ENCODE results near the gene CFAP119.

CFAP119 gene

GRCh38 chr16:30764816-30765465 lies 3.1 kb upstream of the CFAP119 start:
- in situ Hi-C loops (cut with HindIII; ENCODE audit: low pct_unique_long_range_greater_than_20kb, low sequenced_read_pairs) = no loop called here

GRCh38 chr16:30764086-30764485 lies 2.2 kb upstream of the CFAP119 start:
- no peak for TF ChIP-seq JUND (IDR thresholded peaks at IDR 0.05; ENCODE audit: low read depth)
- in situ Hi-C loops (cut with HindIII; ENCODE audit: low pct_unique_long_range_greater_than_20kb, low sequenced_read_pairs) = no loop called here
- DNase-seq (ENCODE audit: low read depth in 1 of 2, low spot score in 1 of 2) = no peak

More at GRCh38 chr16:30764816-30765465, 3.1 kb upstream of the CFAP119 start:
- no peak for TF ChIP-seq JUND (IDR thresholded peaks at IDR 0.05; ENCODE audit: low read depth)
- no peak for DNase-seq (ENCODE audit: low read depth in 1 of 2, low spot score in 1 of 2)

DNA sequence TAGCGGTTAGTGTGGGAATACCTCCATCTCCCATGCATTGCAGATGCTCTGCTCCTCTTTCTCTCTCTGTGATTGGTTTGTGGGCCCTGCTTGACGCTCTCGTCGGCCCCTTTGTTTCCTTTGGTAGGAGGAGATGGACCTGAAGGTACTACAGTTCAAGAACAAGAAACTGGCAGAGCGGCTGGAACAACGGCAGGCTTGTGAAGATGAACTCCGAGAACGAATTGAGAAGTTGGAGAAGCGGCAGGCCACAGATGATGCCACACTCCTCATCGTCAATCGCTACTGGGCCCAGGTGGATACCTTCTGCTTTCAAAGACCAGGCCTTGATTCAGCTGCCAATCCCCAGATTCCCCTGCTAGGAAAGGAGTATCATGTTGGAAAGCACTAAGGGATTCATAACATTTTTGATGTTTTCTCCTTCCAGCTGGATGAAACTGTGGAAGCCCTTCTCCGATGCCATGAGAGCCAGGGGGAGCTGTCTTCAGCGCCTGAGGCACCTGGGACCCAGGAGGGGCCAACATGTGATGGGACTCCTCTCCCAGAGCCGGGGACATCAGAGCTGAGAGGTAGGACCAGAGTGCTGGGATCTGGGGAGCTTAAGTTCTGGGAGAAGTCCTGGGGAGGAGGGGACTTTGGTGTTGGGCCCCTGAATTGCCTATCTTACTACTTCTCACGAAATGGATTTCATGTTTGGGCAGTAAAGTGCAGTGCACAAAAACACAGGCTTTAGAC lies 1.3 kb upstream of the CFAP119 start:
- in situ Hi-C loops (cut with HindIII; ENCODE audit: low pct_unique_long_range_greater_than_20kb, low sequenced_read_pairs) = no loop called here
- TF ChIP-seq JUND (IDR thresholded peaks at IDR 0.05; ENCODE audit: low read depth) = no peak
- no peak for DNase-seq (ENCODE audit: low read depth in 1 of 2, low spot score in 1 of 2)

GRCh38 chr16:30761427-30761927 lies 385 bp downstream of the CFAP119 start:
- in situ Hi-C loops (cut with HindIII; ENCODE audit: low pct_unique_long_range_greater_than_20kb, low sequenced_read_pairs) = no loop called here
- DNase-seq (ENCODE audit: low read depth in 1 of 2, low spot score in 1 of 2) = peak in 1 of 2 experiments; percentile 49
- TF ChIP-seq JUND (IDR thresholded peaks at IDR 0.05; ENCODE audit: low read depth) = no peak

DNA sequence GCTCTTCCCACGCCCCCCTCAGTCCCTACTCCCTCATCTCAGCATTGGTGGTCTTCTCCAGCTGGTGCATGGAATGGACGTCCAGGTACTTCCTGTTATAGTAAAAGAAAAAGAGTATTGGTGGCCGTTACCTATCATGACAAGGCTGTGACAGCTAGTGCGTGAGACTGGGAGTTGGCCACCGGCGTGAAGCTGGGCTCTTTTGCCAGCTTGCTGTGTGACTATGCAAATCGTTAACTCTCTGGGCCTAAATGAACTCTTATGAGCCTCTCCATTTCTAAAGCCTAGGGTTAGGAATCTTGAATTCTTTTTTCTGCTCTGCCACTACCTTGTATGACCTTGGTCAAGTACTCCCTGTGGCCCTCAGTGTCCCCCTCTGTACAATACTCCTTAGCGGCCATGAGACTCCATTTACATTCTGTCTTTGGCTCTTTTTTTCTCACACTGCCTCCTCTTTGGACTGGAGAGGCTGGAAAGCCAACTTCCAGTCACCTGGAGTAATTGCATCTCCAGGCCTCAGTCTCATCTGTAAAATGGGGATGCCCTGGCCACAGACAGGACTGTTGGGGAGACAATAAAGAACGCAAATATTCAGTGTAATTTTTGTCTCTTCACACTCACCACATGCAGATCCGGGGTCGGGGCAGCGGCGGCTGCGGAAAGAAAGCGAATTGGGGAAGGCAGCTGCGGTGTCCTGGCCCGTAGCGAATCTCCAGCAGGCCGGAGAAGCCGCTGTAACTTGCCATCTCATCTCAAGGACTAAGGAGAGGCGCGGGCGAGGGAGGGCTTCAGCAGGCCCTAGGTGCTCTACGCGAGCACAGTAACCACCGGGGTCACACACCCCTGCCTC lies 1.1 kb downstream of the CFAP119 start:
- in situ Hi-C loops (cut with HindIII; ENCODE audit: low pct_unique_long_range_greater_than_20kb, low sequenced_read_pairs) = no loop called here
- no peak for TF ChIP-seq JUND (IDR thresholded peaks at IDR 0.05; ENCODE audit: low read depth)
- DNase-seq (ENCODE audit: low read depth in 1 of 2, low spot score in 1 of 2) = no peak

DNA sequence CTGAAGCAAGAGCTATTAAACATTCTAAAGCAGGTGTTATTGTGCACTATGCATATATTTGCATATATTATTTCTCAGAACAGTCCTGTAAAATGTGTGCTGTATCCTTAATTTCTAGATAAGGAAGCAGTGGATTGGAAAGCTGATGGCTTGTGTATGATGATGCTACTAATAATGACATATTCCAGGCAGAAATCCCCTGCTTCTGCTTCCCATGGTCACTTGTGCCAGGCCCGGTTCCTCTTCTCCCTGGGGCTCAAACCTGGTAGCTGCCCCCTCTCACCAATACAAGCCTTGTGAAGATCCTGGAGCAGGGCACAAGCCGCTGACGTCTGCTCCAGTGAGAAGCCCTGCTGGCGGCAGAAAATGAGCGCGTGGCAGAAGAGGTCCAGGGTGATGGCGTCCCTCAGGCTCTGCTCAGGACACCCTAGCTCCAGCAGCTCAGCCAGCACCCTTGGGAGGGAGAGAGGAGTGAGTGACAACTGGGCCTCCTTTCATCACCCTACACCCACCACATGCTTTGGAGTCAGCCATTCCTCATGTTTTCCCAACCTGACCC lies 1.8 kb downstream of the CFAP119 start:
- in situ Hi-C loops (cut with HindIII; ENCODE audit: low pct_unique_long_range_greater_than_20kb, low sequenced_read_pairs) = no loop called here
- DNase-seq (ENCODE audit: low read depth in 1 of 2, low spot score in 1 of 2) = no peak
- TF ChIP-seq JUND (IDR thresholded peaks at IDR 0.05; ENCODE audit: low read depth) = no peak

GRCh38 chr16:30758988-30759491 lies 2.8 kb downstream of the CFAP119 start:
- no peak for DNase-seq (ENCODE audit: low read depth in 1 of 2, low spot score in 1 of 2)
- in situ Hi-C loops (cut with HindIII; ENCODE audit: low pct_unique_long_range_greater_than_20kb, low sequenced_read_pairs) = no loop called here
- TF ChIP-seq JUND (IDR thresholded peaks at IDR 0.05; ENCODE audit: low read depth) = no peak

DNA sequence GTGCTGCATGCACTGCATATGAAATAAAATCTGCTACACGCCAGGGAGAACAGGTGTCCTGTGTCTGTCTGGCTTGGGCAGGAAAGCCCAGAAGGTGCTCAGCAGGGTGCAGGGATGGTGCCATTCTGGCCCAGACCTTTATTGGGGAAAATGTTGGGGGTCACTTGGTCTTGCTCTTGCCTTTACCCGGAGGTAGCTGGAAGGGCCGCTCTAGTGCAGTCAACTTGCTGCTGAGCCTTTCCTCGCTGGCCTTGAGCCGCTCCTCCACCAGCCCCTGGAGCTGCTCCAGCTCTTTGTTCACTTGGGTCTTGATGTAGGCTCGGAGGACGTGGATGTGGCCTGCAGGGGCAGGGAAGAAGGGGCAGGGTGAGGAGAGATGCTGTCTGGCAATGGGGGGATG lies 4.5 kb downstream of the CFAP119 start:
- TF ChIP-seq JUND (IDR thresholded peaks at IDR 0.05; ENCODE audit: low read depth) = no peak
- DNase-seq (ENCODE audit: low read depth in 1 of 2, low spot score in 1 of 2) = no peak
- in situ Hi-C loops (cut with HindIII; ENCODE audit: low pct_unique_long_range_greater_than_20kb, low sequenced_read_pairs) = no loop called here

GRCh38 chr16:30756781-30757100 lies 5.1 kb downstream of the CFAP119 start:
- TF ChIP-seq JUND (IDR thresholded peaks at IDR 0.05; ENCODE audit: low read depth) = no peak
- in situ Hi-C loops (cut with HindIII; ENCODE audit: low pct_unique_long_range_greater_than_20kb, low sequenced_read_pairs) = no loop called here
- no peak for DNase-seq (ENCODE audit: low read depth in 1 of 2, low spot score in 1 of 2)

DNA sequence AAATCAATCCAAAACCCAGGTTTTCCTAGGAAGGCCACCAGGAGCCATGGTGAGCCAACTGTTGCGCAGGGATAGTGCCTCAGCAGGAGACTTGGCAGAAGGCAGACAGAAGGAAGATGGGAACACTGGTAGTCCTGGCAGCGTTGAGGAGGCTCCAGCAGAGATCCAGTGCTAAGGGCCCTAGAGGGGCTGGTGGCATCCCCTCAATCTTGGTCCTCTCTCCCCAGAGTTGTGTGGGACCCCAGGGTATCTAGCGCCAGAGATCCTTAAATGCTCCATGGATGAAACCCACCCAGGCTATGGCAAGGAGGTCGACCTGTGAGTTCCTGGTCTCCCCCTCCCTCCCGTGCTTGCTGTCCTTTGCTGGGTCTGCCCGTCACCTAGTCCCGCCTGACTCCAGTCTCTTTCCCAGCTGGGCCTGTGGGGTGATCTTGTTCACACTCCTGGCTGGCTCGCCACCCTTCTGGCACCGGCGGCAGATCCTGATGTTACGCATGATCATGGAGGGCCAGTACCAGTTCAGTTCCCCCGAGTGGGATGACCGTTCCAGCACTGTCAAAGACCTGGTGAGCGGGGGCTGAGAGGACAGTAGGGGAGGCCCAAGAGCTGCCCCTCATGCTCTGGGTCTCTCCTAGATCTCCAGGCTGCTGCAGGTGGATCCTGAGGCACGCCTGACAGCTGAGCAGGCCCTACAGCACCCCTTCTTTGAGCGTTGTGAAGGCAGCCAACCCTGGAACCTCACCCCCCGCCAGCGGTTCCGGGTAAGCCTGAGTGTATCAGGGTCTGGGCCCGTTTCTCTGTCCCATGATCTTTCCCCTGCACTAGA lies 5.7 kb downstream of the CFAP119 start:
- DNase-seq (ENCODE audit: low read depth in 1 of 2, low spot score in 1 of 2) = no peak
- in situ Hi-C loops (cut with HindIII; ENCODE audit: low pct_unique_long_range_greater_than_20kb, low sequenced_read_pairs) = no loop called here
- no peak for TF ChIP-seq JUND (IDR thresholded peaks at IDR 0.05; ENCODE audit: low read depth)

DNA sequence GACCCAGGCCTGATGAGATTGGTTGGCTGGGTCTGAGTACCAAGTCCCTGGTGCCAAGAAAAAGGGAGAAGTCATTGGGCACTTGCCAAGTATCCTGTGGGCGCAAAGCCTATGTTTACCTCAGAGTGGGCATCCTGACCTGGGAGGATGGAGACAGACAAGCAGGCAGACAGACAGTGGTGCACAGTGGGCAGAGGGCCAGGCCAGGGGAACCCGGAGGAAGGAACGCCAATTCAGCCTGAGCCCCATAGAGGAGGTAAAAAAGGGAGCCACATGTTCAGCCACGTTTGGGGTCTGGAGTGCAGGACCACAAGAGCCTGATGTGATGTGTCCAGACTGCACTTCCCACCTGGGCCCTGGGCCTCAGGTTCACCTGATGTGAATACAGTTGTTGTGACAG lies 8.3 kb downstream of the CFAP119 start:
- TF ChIP-seq JUND (IDR thresholded peaks at IDR 0.05; ENCODE audit: low read depth) = no peak
- in situ Hi-C loops (cut with HindIII; ENCODE audit: low pct_unique_long_range_greater_than_20kb, low sequenced_read_pairs) = no loop called here
- DNase-seq (ENCODE audit: low read depth in 1 of 2, low spot score in 1 of 2) = no peak
